Neural progenitor cell (in vitro differentiated cells): ENCODE data around the gene FGFR2.

Experiments used
- EZH2 ChIP-seq: fragments of 200-600 bp; sonication (generic); IDR thresholded peaks from 2 replicates; pipeline ENCODE4 v1.6.1; 2017; ENCODE audit warnings: antibody characterized with exemption, mild to moderate bottlenecking, moderate library complexity
- TF ChIP-seq, protein P1 (sequence below): fragments of 200-600 bp; sonication (generic); IDR thresholded peaks from 2 replicates; pipeline ENCODE4 v1.5.1; 2017; ENCODE audit warnings: antibody characterized with exemption, mild to moderate bottlenecking

DNA sequence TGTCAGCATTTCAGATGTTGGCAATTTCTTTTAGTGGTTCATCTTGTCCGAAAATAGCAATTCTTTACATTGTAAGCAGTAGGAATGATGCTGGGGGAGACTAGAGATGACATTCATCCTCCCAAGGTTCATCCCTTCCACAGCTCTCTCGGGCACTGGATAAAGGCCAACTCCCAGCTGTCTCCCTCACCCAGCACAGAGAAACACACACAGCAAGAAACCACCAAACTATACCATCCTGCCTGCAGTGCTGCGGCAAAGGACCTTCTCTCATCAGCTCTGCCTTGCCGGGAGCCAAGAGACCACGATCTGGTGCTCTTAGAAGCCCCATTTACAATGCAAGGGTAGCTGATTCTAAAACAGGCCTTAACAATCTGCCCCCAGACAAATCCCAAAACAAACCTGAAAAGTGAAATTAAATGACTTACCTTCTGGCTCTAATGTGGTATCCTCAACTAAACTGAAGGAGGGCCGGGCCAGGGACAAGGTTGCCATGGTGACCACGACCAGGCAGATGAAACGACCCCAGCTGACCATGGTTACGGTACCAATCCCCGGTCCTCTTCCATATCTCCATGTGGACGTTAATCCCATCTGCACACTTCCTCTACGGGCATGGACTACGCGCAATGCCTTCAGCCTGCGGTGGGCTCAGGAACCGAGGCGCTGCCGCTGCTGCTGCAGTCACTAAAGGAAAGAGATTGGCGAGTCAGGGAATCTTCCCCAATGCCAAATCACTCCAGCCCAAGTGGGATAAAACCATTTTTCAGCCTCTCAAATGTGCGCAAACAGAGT lies 4.8 kb downstream of the FGFR2 start:
- TF ChIP-seq EZH2, result no peak
- TF ChIP-seq, protein P1, sequence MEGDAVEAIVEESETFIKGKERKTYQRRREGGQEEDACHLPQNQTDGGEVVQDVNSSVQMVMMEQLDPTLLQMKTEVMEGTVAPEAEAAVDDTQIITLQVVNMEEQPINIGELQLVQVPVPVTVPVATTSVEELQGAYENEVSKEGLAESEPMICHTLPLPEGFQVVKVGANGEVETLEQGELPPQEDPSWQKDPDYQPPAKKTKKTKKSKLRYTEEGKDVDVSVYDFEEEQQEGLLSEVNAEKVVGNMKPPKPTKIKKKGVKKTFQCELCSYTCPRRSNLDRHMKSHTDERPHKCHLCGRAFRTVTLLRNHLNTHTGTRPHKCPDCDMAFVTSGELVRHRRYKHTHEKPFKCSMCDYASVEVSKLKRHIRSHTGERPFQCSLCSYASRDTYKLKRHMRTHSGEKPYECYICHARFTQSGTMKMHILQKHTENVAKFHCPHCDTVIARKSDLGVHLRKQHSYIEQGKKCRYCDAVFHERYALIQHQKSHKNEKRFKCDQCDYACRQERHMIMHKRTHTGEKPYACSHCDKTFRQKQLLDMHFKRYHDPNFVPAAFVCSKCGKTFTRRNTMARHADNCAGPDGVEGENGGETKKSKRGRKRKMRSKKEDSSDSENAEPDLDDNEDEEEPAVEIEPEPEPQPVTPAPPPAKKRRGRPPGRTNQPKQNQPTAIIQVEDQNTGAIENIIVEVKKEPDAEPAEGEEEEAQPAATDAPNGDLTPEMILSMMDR, result no peak
